GM12878 (cell line): ENCODE measurements around the gene RFX7. TPM values are rescaled to one million over a fixed set of nuclear protein-coding genes. Genes with fewer than 3 reads are reported as not detected.

Experiments
- ATAC-seq: fragments of 200-7000 bp; cut with Tn5 transposase; 3 replicates; pipeline ENCODE4 v1.9.1; 2020; ENCODE audit warnings: mild to moderate bottlenecking, moderate library complexity
- BruUV-seq: library from RNA; stranded (reverse); fragments of 400-500 nt; replicated peaks from 2 replicates; lab custom pipeline; 2021; lab: Mats Ljungman, UMichigan
- CTCF ChIA-PET: fragments of 300-600 bp; sonication (Branson Sonifier 250); formaldehyde crosslinking; extraction: SDS; loops from one replicate; lab custom pipeline; 2021; ENCODE audit warnings: inconsistent platforms; lab: Yijun Ruan, JAX
- POLR2A ChIA-PET: fragments of 350-600 bp; formaldehyde crosslinking; extraction: SDS; loops from one replicate; lab custom pipeline; 2021; ENCODE audit warnings: inconsistent platforms; lab: Charles Lee
- RAD21 ChIA-PET: fragments of 300-600 bp; sonication (Branson Sonifier 250); formaldehyde crosslinking; loops from one replicate; lab custom pipeline; 2023; ENCODE audit warnings: antibody characterized with exemption; ENCODE audit not compliant: unreplicated experiment; lab: Charles Lee
- SMC1A ChIA-PET: fragments of 300-600 bp; sonication (Branson Sonifier 250); formaldehyde crosslinking; loops from one replicate; lab custom pipeline; 2023; ENCODE audit not compliant: unreplicated experiment, uncharacterized antibody; lab: Charles Lee
- DNase-seq: peaks from one replicate; pipeline ENCODE4 v3.0.0-alpha.2; 2011; ENCODE audit warnings: low read depth, low spot score
- FAIRE-seq: peaks from 3 replicates; lab custom pipeline; 2011; peaks lifted over from hg19 to GRCh38; lab: Jason Lieb, UNC
- H2AFZ ChIP-seq: 2 replicates; pipeline ENCODE4 v1.6.0; 2011; ENCODE audit warnings: low read depth, low read length, control low read depth; ENCODE audit not compliant: control insufficient read depth
- H3K27ac ChIP-seq: 2 replicates; pipeline ENCODE4 v1.5.1; 2011; ENCODE audit warnings: control low read depth; ENCODE audit not compliant: control insufficient read depth, insufficient read depth
- H3K27me3 ChIP-seq, 2 experiments: replicated peaks in 1 of 2; 2 replicates each; pipeline versions ENCODE4 v1.6.0 to v1.6.1; 2011; ENCODE audit warnings: low read length in 1 of 2; ENCODE audit not compliant: control insufficient read depth in 2 of 2, insufficient read depth in 2 of 2
- H3K36me3 ChIP-seq, 2 experiments: 2 replicates each; pipeline ENCODE4 v1.5.1; 2011; ENCODE audit warnings: low read length in 1 of 2; ENCODE audit not compliant: control insufficient read depth in 2 of 2, insufficient read depth in 2 of 2
- H3K4me1 ChIP-seq: 2 replicates; pipeline ENCODE4 v1.6.1; 2011; ENCODE audit warnings: mild to moderate bottlenecking, low read length, moderate library complexity, mixed read lengths; ENCODE audit not compliant: control insufficient read depth, insufficient read depth
- H3K4me2 ChIP-seq: 2 replicates; pipeline ENCODE4 v1.6.0; 2011; ENCODE audit warnings: control low read depth; ENCODE audit not compliant: control insufficient read depth, insufficient read depth
- H3K4me3 ChIP-seq: fragments of 200-600 bp; sonication (generic); 2 replicates; pipeline ENCODE4 v1.5.1; 2016
- H3K79me2 ChIP-seq: 2 replicates; pipeline ENCODE4 v1.6.0; 2011; ENCODE audit warnings: low read length; ENCODE audit not compliant: control insufficient read depth, insufficient read depth
- H3K9ac ChIP-seq: 2 replicates; pipeline ENCODE4 v1.8.0; 2011; ENCODE audit warnings: low read length, control low read depth, mixed read lengths; ENCODE audit not compliant: control insufficient read depth, insufficient read depth
- H3K9me3 ChIP-seq: replicated peaks from 3 replicates; pipeline ENCODE4 v1.5.1; 2011; ENCODE audit warnings: mild to moderate bottlenecking, low read length; ENCODE audit not compliant: control insufficient read depth, insufficient read depth
- H4K20me1 ChIP-seq: 2 replicates; pipeline ENCODE4 v1.6.0; 2011; ENCODE audit not compliant: control insufficient read depth, insufficient read depth
- BRCA1 ChIP-seq: IDR thresholded peaks from 2 replicates; pipeline ENCODE4 v1.6.1; 2011; ENCODE audit warnings: low read depth, low read length, improper control_type of control experiment
- CHD1 ChIP-seq: IDR thresholded peaks from 2 replicates; pipeline ENCODE4 v1.6.1; 2012; ENCODE audit warnings: low read depth, low read length, improper control_type of control experiment
- EED ChIP-seq: sonication (generic); IDR thresholded peaks from 2 replicates; pipeline ENCODE4 v1.6.1; 2016; ENCODE audit warnings: antibody characterized with exemption, low read depth
- GATAD2B ChIP-seq: fragments of 450-650 bp; conservative IDR thresholded peaks from 2 replicates; pipeline ENCODE4 v1.6.1; 2017; ENCODE audit warnings: low read depth, mild to moderate bottlenecking, moderate library complexity
- HDGF ChIP-seq: fragments of 450-650 bp; IDR thresholded peaks from 2 replicates; pipeline ENCODE4 v1.6.1; 2016; ENCODE audit warnings: antibody characterized with exemption
- IRF3 ChIP-seq: fragments of 450-650 bp; IDR thresholded peaks from 2 replicates; pipeline ENCODE4 v1.6.1; 2014; ENCODE audit warnings: mild to moderate bottlenecking
- MTA2 ChIP-seq: fragments of 450-650 bp; IDR thresholded peaks from 2 replicates; pipeline ENCODE4 v1.6.1; 2016; ENCODE audit warnings: low read depth, mild to moderate bottlenecking, moderate library complexity
- NFXL1 ChIP-seq: fragments of 450-650 bp; IDR thresholded peaks from 2 replicates; pipeline ENCODE4 v1.6.1; 2017; ENCODE audit warnings: antibody characterized with exemption, mild to moderate bottlenecking, borderline replicate concordance
- POLR2AphosphoS5 ChIP-seq: IDR thresholded peaks from 2 replicates; pipeline ENCODE4 v1.6.1; 2011; ENCODE audit warnings: mild to moderate bottlenecking, low read length, inconsistent platforms
- SREBF2 ChIP-seq: IDR thresholded peaks from 2 replicates; pipeline ENCODE4 v1.6.1; 2012; ENCODE audit warnings: mild to moderate bottlenecking, low read length
- SUZ12 ChIP-seq: fragments of 200-600 bp; sonication (generic); IDR thresholded peaks from one replicate; pipeline ENCODE4 v1.6.1; 2018; ENCODE audit warnings: antibody characterized with exemption, mild to moderate bottlenecking; ENCODE audit not compliant: unreplicated experiment
- TCF12 ChIP-seq: IDR thresholded peaks from 2 replicates; pipeline ENCODE4 v1.6.1; 2011; ENCODE audit warnings: low read depth, mild to moderate bottlenecking, low read length
- ZNF384 ChIP-seq: IDR thresholded peaks from 2 replicates; pipeline ENCODE4 v1.6.1; 2012; ENCODE audit warnings: low read depth, mild to moderate bottlenecking, low read length, improper control_type of control experiment, borderline replicate concordance
- WGBS: methylation state at CpG from one replicate; pipeline ENCODE4 v1.1.6; 2016; ENCODE audit warnings: low lambda C conversion rate; ENCODE audit not compliant: insufficient replicate concordance, insufficient coverage; ENCODE audit errors: missing lambda C conversion rate; 5-methylcytosine and 5-hydroxymethylcytosine counted together
- in situ Hi-C: fragments of 300-500 bp; cut with MboI; formaldehyde crosslinking; loops from 9 replicates; pipeline ENCODE4 v1.14.3; 2018; ENCODE audit warnings: mixed read lengths
- intact Hi-C: fragments of 100-400 bp; cut with micrococcal nuclease; formaldehyde crosslinking; loops from one replicate; pipeline ENCODE4 v1.14.2; 2022; ENCODE audit not compliant: unreplicated experiment
- polyA plus RNA-seq, 11 experiments: library from polyadenylated mRNA; depleted of rRNA in 4 of 11; unstranded in 6 of 11; stranded (reverse) in 5 of 11; fragments of >200 nt; fragmentation: Nextera tagmentation in 4 of 11; fragmentation: Illumina TruSeq in 1 of 11; extraction: Ambion mirVana in 4 of 11; extraction: Trizol in 1 of 11; gene quantifications; 1 replicate in 1 of 11; 2 replicates in 10 of 11; pipeline versions ENCODE4 v1.2.1 to v1.2.3, GENCODE V29; 2011 to 2016; ENCODE audit warnings: inconsistent platforms in 2 of 11, missing spikeins in 2 of 11, low read depth in 1 of 11
- total RNA-seq, 4 experiments: library from RNA; depleted of rRNA in 3 of 4; stranded (reverse); fragments of >200 nt in 3 of 4; fragmentation: Illumina TruSeq in 1 of 4; extraction: Trizol in 1 of 4; gene quantifications; 2 replicates each; pipeline versions ENCODE4 v1.2.1 to v1.2.3, GENCODE V29; 2013 to 2021
- TF ChIP-seq, protein P1 (sequence below): fragments of 450-650 bp; IDR thresholded peaks from 2 replicates; pipeline ENCODE4 v1.6.1; 2017; ENCODE audit warnings: mild to moderate bottlenecking, moderate library complexity
- TF ChIP-seq, protein P2 (sequence below): fragments of 450-650 bp; IDR thresholded peaks from 2 replicates; pipeline ENCODE4 v1.6.1; 2017; ENCODE audit warnings: low read depth, mild to moderate bottlenecking, moderate library complexity
- TF ChIP-seq, protein P3 (sequence below): IDR thresholded peaks from 2 replicates; pipeline ENCODE4 v1.6.1; 2012; ENCODE audit warnings: low read depth, low read length, improper control_type of control experiment

The RFX7 gene
- total and polyA plus RNA-seq, 10 of the 15 experiments (the other 5 are each of a cell fraction or from before 2014, with no cell fraction given) = 3.2 to 31.4 (median 10.7) TPM

GRCh38 chr15:56281145-56281544, 37.5 kb upstream of the RFX7 start:
- ATAC-seq (no peak), FAIRE-seq (no peak), DNase-seq (no peak)
- Histone ChIP-seq H4K20me1 (no peaks in the 10 kb centered on the region), H3K36me3 (no peaks in the 10 kb centered on the region), H3K4me3 (no peak overlapping the region), H3K9me3 (no peaks in the 10 kb centered on the region), H3K9ac (no peak overlapping the region), H3K79me2 (no peaks in the 10 kb centered on the region), H2AFZ (no peak overlapping the region), H3K27ac (no peak overlapping the region), H3K27me3 (no peaks in the 10 kb centered on the region), H3K4me2 (no peak overlapping the region), H3K4me1 (no peaks in the 10 kb centered on the region)
- in situ Hi-C loops (no loop called here), intact Hi-C loops (no loop called here)
- CTCF ChIA-PET = no interaction called here
- RAD21 ChIA-PET = no interaction called here
- SMC1A ChIA-PET = no interaction called here
- TF ChIP-seq TCF12 (no peak), NFXL1 (no peak), BRCA1 (no peak), CHD1 (no peak), ZNF384 (no peak), IRF3 (no peak), MTA2 (no peak), GATAD2B (no peak), POLR2AphosphoS5 (no peak), EED (no peak), HDGF (no peak), SUZ12 (no peak), SREBF2 (no peak)
- TF ChIP-seq, protein P1, sequence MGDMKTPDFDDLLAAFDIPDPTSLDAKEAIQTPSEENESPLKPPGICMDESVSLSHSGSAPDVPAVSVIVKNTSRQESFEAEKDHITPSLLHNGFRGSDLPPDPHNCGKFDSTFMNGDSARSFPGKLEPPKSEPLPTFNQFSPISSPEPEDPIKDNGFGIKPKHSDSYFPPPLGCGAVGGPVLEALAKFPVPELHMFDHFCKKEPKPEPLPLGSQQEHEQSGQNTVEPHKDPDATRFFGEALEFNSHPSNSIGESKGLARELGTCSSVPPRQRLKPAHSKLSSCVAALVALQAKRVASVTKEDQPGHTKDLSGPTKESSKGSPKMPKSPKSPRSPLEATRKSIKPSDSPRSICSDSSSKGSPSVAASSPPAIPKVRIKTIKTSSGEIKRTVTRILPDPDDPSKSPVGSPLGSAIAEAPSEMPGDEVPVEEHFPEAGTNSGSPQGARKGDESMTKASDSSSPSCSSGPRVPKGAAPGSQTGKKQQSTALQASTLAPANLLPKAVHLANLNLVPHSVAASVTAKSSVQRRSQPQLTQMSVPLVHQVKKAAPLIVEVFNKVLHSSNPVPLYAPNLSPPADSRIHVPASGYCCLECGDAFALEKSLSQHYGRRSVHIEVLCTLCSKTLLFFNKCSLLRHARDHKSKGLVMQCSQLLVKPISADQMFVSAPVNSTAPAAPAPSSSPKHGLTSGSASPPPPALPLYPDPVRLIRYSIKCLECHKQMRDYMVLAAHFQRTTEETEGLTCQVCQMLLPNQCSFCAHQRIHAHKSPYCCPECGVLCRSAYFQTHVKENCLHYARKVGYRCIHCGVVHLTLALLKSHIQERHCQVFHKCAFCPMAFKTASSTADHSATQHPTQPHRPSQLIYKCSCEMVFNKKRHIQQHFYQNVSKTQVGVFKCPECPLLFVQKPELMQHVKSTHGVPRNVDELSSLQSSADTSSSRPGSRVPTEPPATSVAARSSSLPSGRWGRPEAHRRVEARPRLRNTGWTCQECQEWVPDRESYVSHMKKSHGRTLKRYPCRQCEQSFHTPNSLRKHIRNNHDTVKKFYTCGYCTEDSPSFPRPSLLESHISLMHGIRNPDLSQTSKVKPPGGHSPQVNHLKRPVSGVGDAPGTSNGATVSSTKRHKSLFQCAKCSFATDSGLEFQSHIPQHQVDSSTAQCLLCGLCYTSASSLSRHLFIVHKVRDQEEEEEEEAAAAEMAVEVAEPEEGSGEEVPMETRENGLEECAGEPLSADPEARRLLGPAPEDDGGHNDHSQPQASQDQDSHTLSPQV = no peak
- TF ChIP-seq, protein P2, sequence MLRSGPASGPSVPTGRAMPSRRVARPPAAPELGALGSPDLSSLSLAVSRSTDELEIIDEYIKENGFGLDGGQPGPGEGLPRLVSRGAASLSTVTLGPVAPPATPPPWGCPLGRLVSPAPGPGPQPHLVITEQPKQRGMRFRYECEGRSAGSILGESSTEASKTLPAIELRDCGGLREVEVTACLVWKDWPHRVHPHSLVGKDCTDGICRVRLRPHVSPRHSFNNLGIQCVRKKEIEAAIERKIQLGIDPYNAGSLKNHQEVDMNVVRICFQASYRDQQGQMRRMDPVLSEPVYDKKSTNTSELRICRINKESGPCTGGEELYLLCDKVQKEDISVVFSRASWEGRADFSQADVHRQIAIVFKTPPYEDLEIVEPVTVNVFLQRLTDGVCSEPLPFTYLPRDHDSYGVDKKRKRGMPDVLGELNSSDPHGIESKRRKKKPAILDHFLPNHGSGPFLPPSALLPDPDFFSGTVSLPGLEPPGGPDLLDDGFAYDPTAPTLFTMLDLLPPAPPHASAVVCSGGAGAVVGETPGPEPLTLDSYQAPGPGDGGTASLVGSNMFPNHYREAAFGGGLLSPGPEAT = no peak
- TF ChIP-seq, protein P3, sequence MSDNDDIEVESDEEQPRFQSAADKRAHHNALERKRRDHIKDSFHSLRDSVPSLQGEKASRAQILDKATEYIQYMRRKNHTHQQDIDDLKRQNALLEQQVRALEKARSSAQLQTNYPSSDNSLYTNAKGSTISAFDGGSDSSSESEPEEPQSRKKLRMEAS = no peak
- POLR2A ChIA-PET = no interaction called here
- WGBS = 85% methylated on average over 6 of the region's 6 CpGs
- no TSS peak for BruUV-seq
